Islet precursor cell (in vitro differentiated cells): ENCODE results near the gene CSRP3.
"Not testable (repeated sequence)": the region's sequence is repeated elsewhere in the genome, so short reads cannot be mapped to it uniquely, and the experiment has no call there.

Experiments
- DNase-seq: peaks from one replicate; pipeline ENCODE4 v3.0.0-alpha.2; 2018

The CSRP3 gene

DNA sequence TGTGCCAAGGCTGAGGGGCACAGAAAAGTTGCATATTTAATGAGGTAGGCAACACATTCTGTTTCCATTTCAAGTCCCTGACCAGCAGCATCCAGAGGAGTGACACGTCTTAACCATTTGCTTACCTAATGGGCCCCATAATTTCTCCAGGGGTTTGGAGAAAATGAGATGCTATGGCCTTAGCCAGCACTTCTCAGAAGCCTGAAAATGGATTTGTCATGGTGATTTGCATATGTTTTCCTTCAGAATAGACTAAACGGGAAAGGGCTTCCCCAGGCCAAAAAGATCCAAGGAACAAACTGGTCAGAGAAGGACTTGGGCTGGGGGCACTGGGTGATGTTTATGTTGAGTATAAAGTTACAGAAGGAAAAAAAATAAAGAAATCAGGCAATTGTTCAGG, 16.7 kb downstream of the CSRP3 start:
- DNase-seq: no peak

DNA sequence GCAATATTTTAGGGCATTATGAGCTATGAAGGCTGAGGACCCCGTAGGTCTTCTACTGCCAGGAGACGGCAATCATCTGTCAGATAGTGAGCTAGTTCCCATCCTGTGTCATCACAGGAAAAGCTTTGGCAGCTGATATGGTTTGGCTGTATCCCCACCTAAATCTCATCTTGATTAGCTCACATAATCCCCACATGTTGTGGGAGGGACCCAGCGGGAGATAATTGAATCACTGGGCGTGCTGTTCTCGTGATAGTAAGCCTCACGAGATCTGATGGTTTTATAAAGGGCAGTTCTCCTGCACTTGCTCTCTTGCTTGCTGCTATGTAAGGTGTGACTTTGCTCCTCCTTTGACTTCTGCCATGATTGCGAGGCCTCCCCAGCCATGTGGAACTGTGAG, 18.1 kb downstream of the CSRP3 start:
- DNase-seq: no peak

DNA sequence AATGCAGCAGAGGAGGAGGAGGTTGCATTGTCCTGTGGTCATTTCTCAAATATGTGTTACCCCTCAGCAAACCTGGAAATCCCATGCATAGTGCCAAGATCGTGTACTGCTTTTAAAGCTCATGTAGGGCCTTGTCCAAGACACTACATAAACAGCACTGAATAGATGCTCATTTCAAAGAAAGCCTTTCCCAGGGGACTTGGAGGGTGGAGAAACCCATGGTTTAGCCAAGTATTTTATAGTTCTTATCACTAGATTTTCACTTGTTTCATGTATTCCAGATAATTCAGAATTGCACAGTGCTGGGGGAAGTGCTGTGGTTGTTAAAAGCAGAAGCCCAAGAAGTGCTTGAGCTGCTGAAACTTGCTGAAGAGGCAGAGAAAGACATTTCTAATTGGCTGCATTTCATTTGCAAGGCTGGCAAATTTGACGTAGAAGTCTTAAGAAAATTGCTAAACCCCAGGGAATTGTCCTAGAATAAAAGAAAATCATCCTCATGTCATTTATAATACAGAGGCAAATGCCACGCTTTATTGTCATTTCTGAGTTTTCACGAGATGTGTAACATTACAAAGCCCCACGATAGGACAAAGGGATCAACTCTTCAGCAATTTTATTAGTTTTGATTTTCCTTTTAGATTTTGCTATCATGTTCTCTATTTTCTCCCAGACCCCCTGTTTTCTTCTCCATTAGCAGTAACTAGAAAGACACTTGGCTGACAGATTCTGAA, 20.1 kb downstream of the CSRP3 start:
- no peak for DNase-seq

DNA sequence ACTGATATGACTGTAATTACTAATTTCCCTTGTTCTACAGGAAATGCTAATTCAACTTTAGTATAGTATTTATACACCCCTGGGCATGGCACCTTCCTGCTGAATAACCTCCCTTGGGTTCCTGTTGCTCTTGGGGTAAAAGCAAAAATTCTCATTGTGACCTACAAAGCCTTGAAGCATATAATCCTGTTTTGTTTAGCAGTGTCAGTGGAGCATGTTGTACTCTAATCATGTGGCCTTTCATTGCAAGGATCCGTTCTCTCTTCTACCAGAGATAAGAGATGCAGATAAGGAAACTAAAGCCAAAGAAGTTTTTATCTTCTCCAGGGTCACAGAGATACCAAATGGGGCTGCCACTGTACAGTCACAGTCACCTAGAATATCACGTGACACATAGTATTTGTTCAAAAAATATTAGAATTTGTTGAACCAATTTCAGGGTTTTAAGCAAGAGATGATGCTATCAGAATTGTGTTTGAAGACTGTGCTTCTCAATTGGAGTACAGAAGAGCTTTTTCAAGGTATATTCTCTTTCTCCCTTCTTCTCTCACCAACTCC, 25.1 kb downstream of the CSRP3 start:
- no peak for DNase-seq

DNA sequence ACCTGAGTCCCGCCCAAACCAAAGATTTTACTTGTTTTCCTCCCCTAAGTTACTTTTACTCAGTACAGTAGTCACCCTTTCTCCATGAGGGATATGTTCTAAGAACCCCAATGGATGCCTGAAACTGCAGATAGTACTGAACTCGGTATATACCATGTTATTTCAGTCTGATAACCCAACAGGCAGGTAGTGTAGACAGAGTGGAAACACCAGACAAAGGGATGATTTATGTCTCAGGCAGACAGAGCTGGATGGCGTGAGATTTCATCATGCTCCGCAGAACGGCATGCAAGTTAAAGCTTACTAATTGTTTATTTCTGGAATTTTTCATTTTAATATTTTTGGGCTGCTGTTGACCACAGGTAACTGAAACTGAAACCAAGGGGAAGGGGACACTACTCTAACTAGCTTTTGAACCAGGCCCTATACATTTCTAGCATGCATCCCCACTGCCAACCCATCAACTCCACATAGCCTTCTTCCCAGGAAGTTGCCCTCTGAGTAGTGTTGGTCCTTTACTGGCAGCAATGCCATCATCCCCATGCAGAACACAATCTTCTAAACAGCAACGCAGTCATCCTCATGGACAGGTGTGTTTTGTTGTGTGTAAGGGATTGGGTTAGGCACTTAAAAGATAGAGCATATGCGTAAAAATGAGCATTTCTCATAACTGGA, 27.7 kb downstream of the CSRP3 start:
- DNase-seq: no peak

DNA sequence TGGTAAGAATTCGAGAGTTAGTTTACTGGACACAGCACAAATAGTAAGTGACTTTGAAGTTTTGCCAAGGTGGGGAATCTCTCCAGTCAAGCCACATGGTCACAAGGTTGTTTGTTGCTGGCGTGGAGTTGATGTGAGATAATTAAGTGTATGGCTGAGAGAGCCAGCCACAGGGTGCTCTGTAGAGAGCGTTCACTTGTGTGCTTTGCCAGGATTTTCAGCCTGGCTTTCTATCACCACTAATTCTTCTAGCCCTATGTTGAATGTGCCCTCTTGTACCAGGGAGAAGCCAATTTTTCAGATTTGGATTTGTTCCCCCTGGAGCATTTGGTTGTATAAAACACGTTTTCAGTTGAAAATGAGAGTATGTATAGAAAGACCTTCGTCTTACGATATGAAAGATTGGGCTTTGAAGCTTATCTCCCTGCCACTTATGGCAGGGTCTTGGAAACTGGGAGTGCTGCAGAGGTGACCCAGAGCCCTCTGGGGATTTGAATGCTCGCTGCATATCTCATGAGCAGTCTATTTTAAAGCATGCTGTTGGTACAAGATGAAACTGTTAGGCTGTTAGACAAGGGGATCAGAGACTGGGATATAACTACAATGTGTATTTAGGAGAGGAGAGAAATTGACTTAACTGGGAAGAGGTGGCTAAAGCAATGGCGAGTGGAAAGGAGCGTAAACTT, 28.6 kb downstream of the CSRP3 start:
- DNase-seq: no peak

DNA sequence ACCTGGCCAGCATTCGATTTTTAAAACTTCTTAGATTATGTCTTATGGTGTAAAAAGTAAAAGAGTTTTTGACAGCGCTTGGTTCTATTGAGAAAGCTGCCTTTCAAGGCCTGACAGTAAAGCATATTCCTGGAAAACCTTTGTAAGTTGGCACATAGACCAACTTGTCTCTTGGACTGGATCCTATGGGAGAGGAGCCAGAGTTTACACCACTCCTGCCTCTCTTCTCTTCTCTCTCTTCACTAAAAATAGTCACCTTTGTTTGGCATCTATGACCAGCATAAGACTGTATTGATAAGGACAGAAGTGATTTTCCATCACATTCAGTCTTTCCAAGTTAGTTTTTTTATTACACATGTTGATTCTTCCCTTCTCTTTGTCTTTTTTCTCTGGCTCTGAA, 33.7 kb downstream of the CSRP3 start:
- no peak for DNase-seq

DNA sequence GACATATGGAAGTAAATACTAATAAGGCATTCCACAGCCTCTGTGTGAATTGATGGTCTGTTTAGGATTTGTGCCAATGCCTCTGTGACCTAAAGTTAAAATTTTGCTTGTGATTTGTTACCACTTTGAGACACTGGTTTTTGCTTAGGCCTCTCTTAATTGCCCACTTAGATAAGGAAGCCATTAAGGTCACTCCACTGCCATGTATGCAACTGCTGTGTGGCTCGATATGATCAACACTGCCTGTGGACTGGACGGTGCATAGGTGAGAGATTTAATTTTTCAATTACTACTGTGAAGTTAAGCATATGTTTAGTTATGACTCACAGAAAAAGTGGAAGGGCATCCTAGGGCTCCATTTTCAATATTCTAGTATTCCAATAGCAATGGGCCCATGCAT, 36.9 kb downstream of the CSRP3 start:
- DNase-seq: no peak

DNA sequence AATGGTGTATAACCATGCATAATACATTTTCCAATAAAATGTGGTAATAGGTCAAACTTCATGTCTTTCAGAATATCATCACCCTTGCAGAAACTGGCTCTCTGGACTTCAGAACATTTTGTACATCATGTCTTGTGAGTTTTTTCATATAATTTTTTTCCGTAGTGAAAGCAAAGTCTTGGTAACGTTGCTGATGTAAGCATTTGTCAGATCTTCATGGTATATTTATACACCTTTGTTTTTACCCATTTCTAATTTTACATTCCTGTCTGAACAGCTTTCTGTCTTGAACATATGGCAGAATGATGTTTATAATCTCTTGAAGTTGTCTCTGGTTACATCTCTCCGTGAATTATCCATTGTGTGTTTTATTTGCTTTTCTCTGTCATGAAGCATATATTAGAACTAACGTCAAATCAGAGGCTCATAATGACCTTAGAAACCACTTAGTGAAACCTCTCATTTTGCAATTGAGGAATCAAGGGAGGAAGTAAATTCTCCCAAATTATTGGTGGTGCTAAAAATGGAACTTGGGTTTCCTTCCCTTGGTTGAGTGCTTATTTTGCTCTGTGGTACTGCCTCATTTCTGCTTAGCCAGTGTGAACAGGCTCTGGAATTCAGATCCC, 37.4 kb downstream of the CSRP3 start:
- no peak for DNase-seq

DNA sequence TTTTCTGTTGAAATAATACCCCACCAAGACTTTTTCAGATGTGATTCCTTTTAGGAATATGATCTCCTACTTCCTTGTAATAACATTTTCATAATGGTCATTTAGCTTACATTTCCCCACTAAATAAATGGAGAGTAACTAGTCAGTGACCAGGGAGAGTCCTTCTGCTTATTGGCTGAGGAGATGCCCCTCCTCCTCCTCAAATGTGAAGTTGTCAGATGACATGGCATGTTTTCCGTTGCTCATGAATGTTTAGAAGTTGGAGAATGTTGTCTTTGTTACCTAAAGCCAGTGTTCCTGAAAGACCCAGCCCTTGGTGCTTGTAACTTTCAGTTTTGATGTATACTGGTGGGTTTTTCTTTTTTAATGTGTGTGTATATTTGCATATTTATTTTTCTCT, 38.2 kb downstream of the CSRP3 start:
- no peak for DNase-seq

DNA sequence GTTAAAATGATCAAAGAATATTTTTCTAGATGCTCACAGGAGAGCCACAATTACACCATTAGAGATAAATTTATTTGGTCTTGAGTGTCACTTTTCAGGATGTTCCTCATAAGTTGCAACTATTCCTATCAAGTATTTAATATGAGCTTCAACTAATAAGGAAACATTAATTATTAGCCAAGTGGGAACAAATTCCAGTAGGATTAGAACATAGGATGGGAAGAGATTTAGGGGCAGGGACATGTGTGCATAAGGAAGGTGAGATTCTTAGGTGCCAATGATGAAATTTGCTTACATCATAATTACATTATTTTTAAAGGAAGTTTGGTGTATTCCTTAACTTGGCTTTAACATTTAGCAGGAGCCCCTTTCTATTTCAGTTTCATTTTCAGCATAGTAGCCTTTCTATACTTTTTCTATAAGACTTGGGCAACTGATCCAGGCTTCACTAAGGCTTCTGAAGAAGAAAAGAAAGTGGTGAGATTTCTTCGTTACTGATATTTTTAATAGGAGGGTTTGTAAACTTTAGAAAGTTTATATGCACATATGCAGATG, 38.8 kb downstream of the CSRP3 start:
- DNase-seq: no peak

DNA sequence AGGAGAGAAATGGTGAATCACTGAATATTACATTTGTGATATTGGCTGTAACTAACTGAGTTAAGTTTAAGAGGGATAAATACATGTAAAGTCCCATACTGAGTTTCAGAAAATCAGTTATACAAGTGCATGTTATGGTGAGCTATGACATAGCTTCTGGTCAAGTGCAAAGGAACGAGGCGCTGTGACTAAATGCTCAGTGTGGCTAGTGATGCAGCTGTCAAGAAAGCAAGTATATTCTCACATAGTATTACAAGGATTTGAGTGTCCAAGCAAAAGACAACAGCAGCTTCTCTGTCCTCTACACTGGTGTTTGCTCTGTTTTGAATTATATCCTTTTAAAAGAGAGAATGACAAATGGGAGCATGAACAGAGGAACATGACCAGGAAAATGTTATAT, 40.1 kb downstream of the CSRP3 start:
- DNase-seq: no peak

DNA sequence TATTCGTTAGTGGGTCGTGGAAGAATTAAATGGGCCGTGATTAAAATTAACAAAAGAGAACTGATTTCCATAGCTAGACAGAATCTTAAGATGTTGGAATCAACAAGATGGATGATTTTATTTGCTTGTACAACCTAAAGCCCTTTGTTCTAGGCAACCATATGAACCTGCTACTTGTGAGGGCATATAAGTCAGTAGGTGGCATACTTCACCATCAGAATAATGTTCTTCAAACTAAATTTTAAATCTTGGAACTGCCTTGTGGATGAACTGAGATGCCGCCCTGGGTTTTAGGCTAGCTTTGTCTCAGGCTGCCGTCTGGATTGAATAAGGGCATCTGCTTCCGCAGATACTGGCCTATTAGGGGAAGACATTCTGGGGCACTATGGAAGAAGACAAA, 40.9 kb downstream of the CSRP3 start:
- DNase-seq: no peak

DNA sequence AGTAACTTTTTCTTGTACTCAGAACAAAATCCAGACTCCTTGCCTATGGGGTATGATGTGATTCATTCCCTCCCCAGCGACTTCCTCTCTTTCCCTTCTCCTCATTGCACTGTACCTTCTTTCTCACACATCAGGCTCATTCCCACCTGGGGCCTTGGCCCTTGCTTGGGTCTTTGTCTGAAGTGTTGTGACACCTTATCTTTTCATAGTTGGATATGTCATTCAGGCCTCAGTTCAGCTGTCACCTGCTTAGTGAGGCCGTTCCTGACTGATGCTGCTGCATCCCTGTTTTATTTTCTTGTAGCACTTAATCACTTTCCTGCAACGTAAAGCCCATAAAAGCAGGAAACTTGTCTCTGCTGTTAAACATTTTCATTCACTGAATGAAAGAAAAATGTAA, 44.9 kb downstream of the CSRP3 start:
- no peak for DNase-seq

DNA sequence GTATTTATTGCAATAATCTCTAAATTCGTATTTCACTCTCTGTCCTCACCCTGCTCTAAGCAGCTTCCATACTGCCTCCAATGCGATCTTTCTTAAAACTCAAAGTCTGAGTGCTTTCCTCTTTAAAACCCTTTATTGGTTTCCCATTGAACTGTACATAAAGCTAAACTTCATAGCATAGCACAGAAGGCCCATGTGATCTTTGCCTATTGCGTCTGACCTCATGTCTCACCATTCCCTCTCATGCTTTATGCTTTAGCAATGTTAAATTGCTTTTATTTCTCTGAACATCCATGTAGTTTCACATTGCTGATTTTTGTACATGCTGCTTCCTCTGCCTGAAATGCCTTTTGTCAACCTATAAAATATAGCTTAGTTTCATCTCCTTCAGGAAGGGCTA, 56.5 kb downstream of the CSRP3 start:
- DNase-seq: no peak

DNA sequence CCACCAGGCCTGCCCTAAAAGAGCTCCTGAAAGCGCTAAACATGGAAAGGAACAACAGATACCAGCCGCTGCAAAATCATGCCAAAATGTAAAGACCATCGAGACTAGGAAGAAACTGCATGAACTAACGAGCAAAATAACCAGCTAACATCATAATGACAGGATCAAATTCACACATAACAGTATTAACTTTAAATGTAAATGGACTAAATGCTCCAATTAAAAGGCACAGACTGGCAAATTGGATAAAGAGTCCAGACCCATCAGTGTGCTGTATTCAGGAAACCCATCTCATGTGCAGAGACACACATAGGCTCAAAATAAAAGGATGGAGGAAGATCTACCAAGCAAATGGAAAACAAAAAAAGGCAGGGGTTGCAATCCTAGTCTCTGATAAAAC, 64.9 kb downstream of the CSRP3 start:
- not testable (repeated sequence) for DNase-seq

DNA sequence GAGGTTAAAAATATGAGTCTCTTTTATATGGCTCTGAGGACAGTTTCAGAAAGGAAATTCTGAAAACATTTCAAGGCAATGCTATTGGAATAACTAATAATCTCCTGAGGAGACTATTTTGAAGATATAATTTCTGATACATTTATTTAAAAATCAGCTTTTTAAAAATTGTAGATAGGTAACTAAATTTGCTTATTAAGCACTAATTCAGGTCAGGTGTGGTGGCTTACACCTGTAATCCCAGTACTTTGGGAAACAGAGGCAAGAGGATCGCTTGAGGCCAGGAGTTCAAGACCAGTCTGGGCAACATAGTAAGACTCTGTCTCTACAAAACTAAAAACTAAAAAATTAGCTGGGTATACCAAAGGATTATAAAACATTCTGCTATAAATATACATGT, 67.8 kb downstream of the CSRP3 start:
- no peak for DNase-seq
